ENCODE data around the gene MRPL49.

Gene MRPL49

DNA sequence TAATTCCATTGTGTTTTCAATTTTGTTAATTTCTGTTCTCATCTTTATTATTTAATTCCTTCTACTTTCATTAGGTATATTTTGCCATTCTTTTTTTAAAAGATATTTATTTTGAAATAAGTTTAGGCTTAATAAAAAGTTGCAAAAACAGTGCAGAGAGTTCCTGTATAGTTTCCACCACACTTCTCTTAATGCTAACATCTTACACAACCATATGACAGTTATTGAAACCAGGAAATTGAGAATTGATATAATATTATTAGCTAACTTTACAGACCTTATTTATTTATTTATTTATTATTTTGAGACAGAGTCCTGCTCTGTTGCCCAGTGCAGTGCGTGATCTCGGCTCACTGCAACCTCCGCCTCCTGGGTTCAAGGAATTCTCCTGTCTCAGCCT lies 34.1 kb downstream of the MRPL49 start:
- Histone ChIP-seq H3K9me3 (no peaks in the 10 kb centered on the region), H3K4me3 (ENCODE audit: low read depth, low read length) (no peak overlapping the region), H3K36me3 (no peaks in the 10 kb centered on the region), H3K4me1 (no peaks in the 10 kb centered on the region), H3K27me3 (no peaks in the 10 kb centered on the region)
- no peak for DNase-seq
- TF ChIP-seq, protein P1, sequence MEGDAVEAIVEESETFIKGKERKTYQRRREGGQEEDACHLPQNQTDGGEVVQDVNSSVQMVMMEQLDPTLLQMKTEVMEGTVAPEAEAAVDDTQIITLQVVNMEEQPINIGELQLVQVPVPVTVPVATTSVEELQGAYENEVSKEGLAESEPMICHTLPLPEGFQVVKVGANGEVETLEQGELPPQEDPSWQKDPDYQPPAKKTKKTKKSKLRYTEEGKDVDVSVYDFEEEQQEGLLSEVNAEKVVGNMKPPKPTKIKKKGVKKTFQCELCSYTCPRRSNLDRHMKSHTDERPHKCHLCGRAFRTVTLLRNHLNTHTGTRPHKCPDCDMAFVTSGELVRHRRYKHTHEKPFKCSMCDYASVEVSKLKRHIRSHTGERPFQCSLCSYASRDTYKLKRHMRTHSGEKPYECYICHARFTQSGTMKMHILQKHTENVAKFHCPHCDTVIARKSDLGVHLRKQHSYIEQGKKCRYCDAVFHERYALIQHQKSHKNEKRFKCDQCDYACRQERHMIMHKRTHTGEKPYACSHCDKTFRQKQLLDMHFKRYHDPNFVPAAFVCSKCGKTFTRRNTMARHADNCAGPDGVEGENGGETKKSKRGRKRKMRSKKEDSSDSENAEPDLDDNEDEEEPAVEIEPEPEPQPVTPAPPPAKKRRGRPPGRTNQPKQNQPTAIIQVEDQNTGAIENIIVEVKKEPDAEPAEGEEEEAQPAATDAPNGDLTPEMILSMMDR (IDR thresholded peaks at IDR 0.05; ENCODE audit: low read depth, low read length) = no peak

DNA sequence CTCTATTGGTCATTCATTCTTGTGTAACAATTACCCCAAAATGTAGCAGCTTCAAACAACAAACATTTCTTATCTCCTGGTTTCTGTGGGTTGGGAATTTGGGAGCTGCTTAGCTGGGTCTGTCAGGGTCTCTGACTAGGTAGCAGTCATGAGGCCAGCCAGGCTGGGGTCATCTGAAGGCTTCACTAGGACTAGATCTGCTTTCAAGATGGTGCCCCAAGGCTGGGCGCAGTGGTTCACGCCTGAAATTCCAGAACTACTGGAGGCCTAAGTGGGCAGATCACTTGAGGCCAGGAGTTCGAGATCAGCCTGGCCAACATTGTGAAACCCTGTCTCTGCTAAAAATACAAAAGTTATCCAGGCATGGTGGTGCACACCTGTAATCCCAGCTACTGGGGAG lies 34.8 kb downstream of the MRPL49 start:
- no peak for DNase-seq
- Histone ChIP-seq H3K4me1 (no peaks in the 10 kb centered on the region), H3K9me3 (no peaks in the 10 kb centered on the region), H3K4me3 (ENCODE audit: low read depth, low read length) (no peak overlapping the region), H3K27me3 (no peaks in the 10 kb centered on the region), H3K36me3 (no peaks in the 10 kb centered on the region)
- TF ChIP-seq, protein P1 (IDR thresholded peaks at IDR 0.05; ENCODE audit: low read depth, low read length) = no peak

- TF ChIP-seq, protein P1 (IDR thresholded peaks at IDR 0.05; ENCODE audit: low read depth, low read length) = no peak
- no peak for DNase-seq
- Histone ChIP-seq H3K4me3 (ENCODE audit: low read depth, low read length) (no peak overlapping the region), H3K4me1 (no peaks in the 10 kb centered on the region), H3K27me3 (no peaks in the 10 kb centered on the region), H3K36me3 (no peaks in the 10 kb centered on the region), H3K9me3 (no peaks in the 10 kb centered on the region)
Measured at GRCh38 chr11:65157336-65157735, 35.2 kb downstream of the MRPL49 start.

GRCh38 chr11:65159012-65159411 lies 36.9 kb downstream of the MRPL49 start:
- Histone ChIP-seq H3K9me3 (no peaks in the 10 kb centered on the region), H3K4me1 (no peaks in the 10 kb centered on the region), H3K36me3 (no peaks in the 10 kb centered on the region), H3K27me3 (no peaks in the 10 kb centered on the region), H3K4me3 (ENCODE audit: low read depth, low read length) (no peak overlapping the region)
- no peak for DNase-seq
- TF ChIP-seq, protein P1 (IDR thresholded peaks at IDR 0.05; ENCODE audit: low read depth, low read length) = no peak

- TF ChIP-seq, protein P1 (IDR thresholded peaks at IDR 0.05; ENCODE audit: low read depth, low read length) = no peak
- DNase-seq = no peak
- Histone ChIP-seq H3K36me3 (no peaks in the 10 kb centered on the region), H3K27me3 (no peaks in the 10 kb centered on the region), H3K4me1 (no peaks in the 10 kb centered on the region), H3K9me3 (no peaks in the 10 kb centered on the region), H3K4me3 (ENCODE audit: low read depth, low read length) (no peak overlapping the region)
Measured at GRCh38 chr11:65160643-65161042, 38.5 kb downstream of the MRPL49 start.

DNA sequence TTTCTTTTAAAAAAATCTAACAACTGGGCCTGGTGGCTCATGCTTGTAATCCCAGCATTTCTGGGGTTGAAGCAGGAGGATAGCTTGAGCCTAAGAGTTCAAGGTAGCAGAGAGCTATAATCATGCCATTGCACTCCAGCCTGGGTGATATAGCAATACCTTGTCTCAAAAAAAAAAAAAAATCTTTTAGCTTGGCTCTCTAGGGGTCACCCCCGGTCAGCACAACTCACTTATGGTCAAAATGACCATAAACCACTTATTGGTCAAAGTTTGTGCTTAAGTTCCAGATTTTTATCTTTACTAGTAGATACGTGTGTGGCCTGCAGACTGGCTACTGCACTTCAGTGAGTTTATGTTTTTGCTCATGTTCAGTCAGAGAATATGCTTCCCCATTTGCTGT lies 41.6 kb downstream of the MRPL49 start:
- TF ChIP-seq, protein P1 (IDR thresholded peaks at IDR 0.05; ENCODE audit: low read depth, low read length) = no peak
- no peaks in the 10 kb centered on the region for H3K9me3 ChIP-seq
- no peaks in the 10 kb centered on the region for H3K36me3 ChIP-seq
- no peak overlapping the region for H3K4me3 ChIP-seq (ENCODE audit: low read depth, low read length)
- no peak for DNase-seq
- no peaks in the 10 kb centered on the region for H3K4me1 ChIP-seq
- H3K27me3 ChIP-seq = no peaks in the 10 kb centered on the region

Data from BE2C (cell line).